ENCODE data around the gene HYOU1. TPM values are rescaled to one million over a fixed set of nuclear protein-coding genes. Genes with fewer than 3 reads are reported as not detected.

The HYOU1 gene
- total RNA-seq (2022; extraction: Qiagen RNA extraction) = 44.3 to 48.8 TPM (median 45.3 TPM) in 5 replicates

GRCh38 chr11:119057000-119057769 is at the start of gene HYOU1:
Gene HYOU1 (minus strand): TSS chr11:119057205. CDS start chr11:119056160, 1,045 bp downstream.

GRCh38 chr11:119101759-119102423 is 44.9 kb upstream of the HYOU1 start, which contains the start of gene DPAGT1:
Gene DPAGT1 (minus strand): TSS chr11:119101853. CDS start chr11:119101655, 198 bp downstream.

GRCh38 chr11:119084663-119085436 is 27.8 kb upstream of the HYOU1 start, which contains the start of gene HMBS:
Gene HMBS (plus strand): TSS chr11:119084881. CDS start chr11:119085034, 153 bp downstream.

GRCh38 chr11:119067371-119068222 is 10.6 kb upstream of the HYOU1 start, which contains the start of gene VPS11:
Gene VPS11 (plus strand): TSS chr11:119067818. CDS start chr11:119067824, 6 bp downstream.

GRCh38 chr11:119030329-119031047 is 26.5 kb downstream of the HYOU1 start, which contains the start of gene SLC37A4:
Gene SLC37A4 (minus strand): TSS chr11:119030877.

GRCh38 chr11:119018074-119018938 is 38.7 kb downstream of the HYOU1 start, which contains the start of the genes RPS25 and TRAPPC4:
Gene RPS25 (minus strand): TSS chr11:119018343. CDS start chr11:119018284, 59 bp downstream.
Gene TRAPPC4 (plus strand): TSS chr11:119018766. CDS start chr11:119018796, 30 bp downstream.

GRCh38 chr11:118997627-118998387 is 59.2 kb downstream of the HYOU1 start, which contains the start of gene CENATAC:
Gene CENATAC (plus strand): TSS chr11:118998138. CDS start chr11:118998198, 60 bp downstream.

Other genes starting within 250 kb of the HYOU1 start
- 0.05 to 0.24 TPM (median 0.17 TPM) in 5 replicates for gene CXCR5, start 173.3 kb downstream of the HYOU1 start, total RNA-seq (2022; extraction: Qiagen RNA extraction)
- gene BCL9L, start 131.3 kb downstream of the HYOU1 start, total RNA-seq (2022; extraction: Qiagen RNA extraction) = 165 to 204 TPM (median 178 TPM) in 5 replicates
- 0.55 to 1.2 TPM (median 1.1 TPM) in 5 replicates for gene UPK2, start 100.9 kb downstream of the HYOU1 start, total RNA-seq (2022; extraction: Qiagen RNA extraction)
- gene FOXR1, start 85.4 kb downstream of the HYOU1 start, total RNA-seq (2022; extraction: Qiagen RNA extraction) = not detected in 5 replicates
- gene CENATAC, start 59.1 kb downstream of the HYOU1 start, total RNA-seq (2022; extraction: Qiagen RNA extraction) = 11.1 to 16.4 TPM (median 11.9 TPM) in 5 replicates
- 798 to 951 TPM (median 825 TPM) in 5 replicates for gene RPS25, start 38.9 kb downstream of the HYOU1 start, total RNA-seq (2022; extraction: Qiagen RNA extraction)
- gene TRAPPC4, start 38.4 kb downstream of the HYOU1 start, total RNA-seq (2022; extraction: Qiagen RNA extraction) = 56.3 to 65.9 TPM (median 58.0 TPM) in 5 replicates
- gene SLC37A4, start 26.3 kb downstream of the HYOU1 start, total RNA-seq (2022; extraction: Qiagen RNA extraction) = 11.3 to 11.9 TPM (median 11.6 TPM) in 5 replicates
- 12.3 to 13.6 TPM (median 12.5 TPM) in 5 replicates for gene VPS11, start 10.6 kb upstream of the HYOU1 start, total RNA-seq (2022; extraction: Qiagen RNA extraction)
- gene HMBS, start 27.7 kb upstream of the HYOU1 start, total RNA-seq (2022; extraction: Qiagen RNA extraction) = 43.9 to 48.8 TPM (median 45.8 TPM) in 5 replicates
- 31.5 to 39.9 TPM (median 37.0 TPM) in 5 replicates for gene DPAGT1, start 44.6 kb upstream of the HYOU1 start, total RNA-seq (2022; extraction: Qiagen RNA extraction)
- 4.8 to 6.5 TPM (median 5.2 TPM) in 5 replicates for gene C2CD2L, start 50.1 kb upstream of the HYOU1 start, total RNA-seq (2022; extraction: Qiagen RNA extraction)
- gene HINFP, start 64.4 kb upstream of the HYOU1 start, total RNA-seq (2022; extraction: Qiagen RNA extraction) = 8.6 to 11.7 TPM (median 9.3 TPM) in 5 replicates
- gene ABCG4, start 91.8 kb upstream of the HYOU1 start, total RNA-seq (2022; extraction: Qiagen RNA extraction) = 0.26 to 0.40 TPM (median 0.33 TPM) in 5 replicates
- gene NLRX1, start 111.5 kb upstream of the HYOU1 start, total RNA-seq (2022; extraction: Qiagen RNA extraction) = 9.7 to 12.0 TPM (median 10.7 TPM) in 5 replicates
- gene NHERF4, start 128.3 kb upstream of the HYOU1 start, total RNA-seq (2022; extraction: Qiagen RNA extraction) = 0.15 to 0.30 TPM (median 0.23 TPM) in 4 of 5 replicates, not detected in the other
- 5.7 to 10.7 TPM (median 7.9 TPM) in 5 replicates for gene CBL, start 149.1 kb upstream of the HYOU1 start, total RNA-seq (2022; extraction: Qiagen RNA extraction)